ENCODE measurements around the gene ACSM6.
"Not testable (repeated sequence)": the region's sequence is repeated elsewhere in the genome, so short reads cannot be mapped to it uniquely, and the experiment has no call there.

Gene ACSM6

DNA sequence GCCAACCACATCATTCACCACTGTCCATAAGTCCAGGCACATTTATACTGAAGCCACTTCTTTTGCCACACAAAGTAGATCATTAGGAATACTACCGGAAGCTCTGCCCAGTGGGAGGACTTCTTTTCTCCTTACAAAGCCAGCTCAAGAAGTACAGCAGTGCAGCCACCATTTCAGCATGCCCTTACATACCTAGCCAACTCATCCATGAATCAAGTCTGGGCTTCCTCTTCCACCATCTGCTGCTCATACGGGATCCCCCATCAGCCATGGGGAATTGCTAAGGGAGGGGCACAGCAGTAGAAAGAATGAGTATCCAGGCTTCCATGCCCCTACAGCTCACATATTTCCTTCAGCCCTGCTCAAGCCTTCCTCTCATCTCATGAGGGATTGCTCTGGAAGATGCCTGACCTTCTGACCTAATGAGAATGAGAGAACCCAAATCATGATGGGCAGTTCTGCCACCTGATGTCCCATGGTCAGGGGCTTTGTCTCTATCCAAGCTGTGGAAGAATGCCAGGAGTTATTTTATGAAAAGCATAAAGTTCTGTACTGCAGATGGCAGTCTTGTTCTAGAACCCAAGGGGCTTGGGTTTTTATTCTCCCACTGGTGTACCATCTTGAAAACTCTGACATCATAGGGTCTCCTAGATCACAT is 39.5 kb downstream of the ACSM6 start:
- Histone ChIP-seq H3K9me3 (ENCODE audit: control insufficient read depth, low read length) (no peaks in the 10 kb centered on the region), H3K36me3 (ENCODE audit: control insufficient read depth, insufficient read depth, low read length) (no peaks in the 10 kb centered on the region), H3K4me3 (ENCODE audit: insufficient read depth, low read depth, low read length) (no peak overlapping the region), H3K4me1 (ENCODE audit: control insufficient read depth, insufficient read depth, low read length) (peaks cover 5% of the 10 kb centered on the region), H3K27me3 (ENCODE audit: control insufficient read depth, insufficient read depth, low read length, poor library complexity, severe bottlenecking) (no peaks in the 10 kb centered on the region), H3K27ac (ENCODE audit: insufficient read depth, low read depth, low read length, poor library complexity, severe bottlenecking) (no peak overlapping the region)
- 94 to 98% methylated on average over 2 of the region's 2 CpGs for WGBS, 2 experiments

- 64 to 70% methylated on average over 5 of the region's 5 CpGs for WGBS, 2 experiments
- Histone ChIP-seq H3K9me3 (ENCODE audit: control insufficient read depth, low read length) (no peaks in the 10 kb centered on the region), H3K36me3 (ENCODE audit: control insufficient read depth, insufficient read depth, low read length) (no peaks in the 10 kb centered on the region), H3K27ac (ENCODE audit: insufficient read depth, low read depth, low read length, poor library complexity, severe bottlenecking) (no peak overlapping the region), H3K4me1 (ENCODE audit: control insufficient read depth, insufficient read depth, low read length) (no peaks in the 10 kb centered on the region), H3K27me3 (ENCODE audit: control insufficient read depth, insufficient read depth, low read length, poor library complexity, severe bottlenecking) (no peaks in the 10 kb centered on the region), H3K4me3 (ENCODE audit: insufficient read depth, low read depth, low read length) (no peak overlapping the region)
Observed at GRCh38 chr10:95234951-95235350, 40.9 kb downstream of the ACSM6 start.

DNA sequence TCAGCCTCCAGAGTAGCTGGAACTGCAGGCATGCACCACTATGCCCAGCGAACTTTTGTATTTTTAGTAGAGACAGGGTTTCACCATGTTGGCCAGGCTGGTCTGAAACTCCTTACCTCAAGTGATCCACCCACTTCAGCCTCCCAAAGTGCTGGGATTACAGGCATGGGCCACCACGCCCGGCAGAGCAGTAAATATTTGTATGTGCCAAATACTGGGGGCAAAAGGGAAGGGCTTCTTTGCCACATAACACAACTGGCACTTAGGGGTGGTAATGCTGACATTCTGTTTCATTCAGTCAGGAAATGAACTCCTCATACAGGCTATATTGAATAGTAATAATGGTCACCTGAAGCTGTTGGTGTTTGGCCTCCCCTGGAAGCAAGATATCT is 41.6 kb downstream of the ACSM6 start:
- no peaks in the 10 kb centered on the region for H3K4me1 ChIP-seq (ENCODE audit: control insufficient read depth, insufficient read depth, low read length)
- WGBS, 2 experiments, result 89 to 93% methylated on average over 3 of the region's 3 CpGs
- H3K27ac ChIP-seq (ENCODE audit: insufficient read depth, low read depth, low read length, poor library complexity, severe bottlenecking), result no peak overlapping the region
- no peak overlapping the region for H3K4me3 ChIP-seq (ENCODE audit: insufficient read depth, low read depth, low read length)
- H3K9me3 ChIP-seq (ENCODE audit: control insufficient read depth, low read length), result no peaks in the 10 kb centered on the region
- H3K36me3 ChIP-seq (ENCODE audit: control insufficient read depth, insufficient read depth, low read length), result no peaks in the 10 kb centered on the region
- H3K27me3 ChIP-seq (ENCODE audit: control insufficient read depth, insufficient read depth, low read length, poor library complexity, severe bottlenecking), result no peaks in the 10 kb centered on the region

GRCh38 chr10:95236068-95236903 is 42.2 kb downstream of the ACSM6 start:
- no peaks in the 10 kb centered on the region for H3K27me3 ChIP-seq (ENCODE audit: control insufficient read depth, insufficient read depth, low read length, poor library complexity, severe bottlenecking)
- H3K36me3 ChIP-seq (ENCODE audit: control insufficient read depth, insufficient read depth, low read length), result no peaks in the 10 kb centered on the region
- WGBS, 2 experiments, result 95 to 97% methylated on average over 6 of the region's 6 CpGs
- no peaks in the 10 kb centered on the region for H3K9me3 ChIP-seq (ENCODE audit: control insufficient read depth, low read length)
- H3K27ac ChIP-seq (ENCODE audit: insufficient read depth, low read depth, low read length, poor library complexity, severe bottlenecking), result no peak overlapping the region
- no peak overlapping the region for H3K4me3 ChIP-seq (ENCODE audit: insufficient read depth, low read depth, low read length)
- H3K4me1 ChIP-seq (ENCODE audit: control insufficient read depth, insufficient read depth, low read length), result no peaks in the 10 kb centered on the region

GRCh38 chr10:95237376-95238170 is 43.5 kb downstream of the ACSM6 start:
- H3K36me3 ChIP-seq (ENCODE audit: control insufficient read depth, insufficient read depth, low read length), result no peaks in the 10 kb centered on the region
- WGBS, 2 experiments, result 83 to 84% methylated on average over 12 of the region's 12 CpGs

DNA sequence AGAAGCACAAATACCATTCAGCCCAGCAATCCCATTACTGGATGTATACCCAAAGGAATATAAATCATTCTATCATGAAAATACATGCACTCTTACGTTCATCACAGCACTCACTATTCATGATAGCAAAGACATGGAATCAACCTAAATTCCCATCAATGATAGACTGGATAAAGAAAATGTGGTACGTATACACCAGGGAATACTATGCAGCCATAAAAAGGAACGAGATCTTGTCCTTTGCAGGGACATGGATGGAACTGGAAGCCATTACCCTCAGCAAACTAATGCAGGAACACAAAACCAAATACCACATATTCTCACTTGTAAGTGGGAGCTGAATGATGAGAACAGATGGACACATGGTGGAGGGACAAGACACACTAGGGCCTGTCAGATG is 46.1 kb downstream of the ACSM6 start:
- not testable (repeated sequence) for H3K36me3 ChIP-seq (ENCODE audit: control insufficient read depth, insufficient read depth, low read length); H3K27ac ChIP-seq (ENCODE audit: insufficient read depth, low read depth, low read length, poor library complexity, severe bottlenecking); H3K27me3 ChIP-seq (ENCODE audit: control insufficient read depth, insufficient read depth, low read length, poor library complexity, severe bottlenecking); H3K4me3 ChIP-seq (ENCODE audit: insufficient read depth, low read depth, low read length); H3K9me3 ChIP-seq (ENCODE audit: control insufficient read depth, low read length); H3K4me1 ChIP-seq (ENCODE audit: control insufficient read depth, insufficient read depth, low read length)
- 93 to 100% methylated on average over 3 of the region's 3 CpGs for WGBS, 2 experiments

More at GRCh38 chr10:95237376-95238170, 43.5 kb downstream of the ACSM6 start:
- no peaks in the 10 kb centered on the region for H3K9me3 ChIP-seq (ENCODE audit: control insufficient read depth, low read length)
- no peak overlapping the region for H3K4me3 ChIP-seq (ENCODE audit: insufficient read depth, low read depth, low read length)
- no peaks in the 10 kb centered on the region for H3K27me3 ChIP-seq (ENCODE audit: control insufficient read depth, insufficient read depth, low read length, poor library complexity, severe bottlenecking)
- H3K27ac ChIP-seq (ENCODE audit: insufficient read depth, low read depth, low read length, poor library complexity, severe bottlenecking), result no peak overlapping the region
- no peaks in the 10 kb centered on the region for H3K4me1 ChIP-seq (ENCODE audit: control insufficient read depth, insufficient read depth, low read length)

DNA sequence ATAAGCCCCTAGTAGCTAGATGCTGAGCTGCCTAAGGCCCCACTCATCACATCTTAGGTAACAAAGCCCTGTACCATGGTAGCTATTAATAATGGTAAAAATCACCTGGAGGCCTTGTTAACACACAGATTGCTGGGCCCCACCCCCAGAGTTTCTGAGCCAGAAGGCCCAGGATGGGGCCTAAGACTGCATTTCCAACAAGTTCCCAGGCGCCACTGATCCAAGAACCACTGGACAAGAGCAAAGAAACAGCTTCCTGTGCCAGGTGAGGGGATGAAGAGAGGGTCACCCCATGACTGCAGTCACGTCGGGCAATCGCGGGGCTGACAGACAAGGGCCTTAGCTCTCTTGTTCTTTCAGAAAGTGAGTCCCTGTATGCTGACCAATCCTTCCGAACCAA is 46.8 kb downstream of the ACSM6 start:
- Histone ChIP-seq H3K4me3 (ENCODE audit: insufficient read depth, low read depth, low read length) (no peak overlapping the region), H3K27ac (ENCODE audit: insufficient read depth, low read depth, low read length, poor library complexity, severe bottlenecking) (no peak overlapping the region), H3K36me3 (ENCODE audit: control insufficient read depth, insufficient read depth, low read length) (no peaks in the 10 kb centered on the region), H3K4me1 (ENCODE audit: control insufficient read depth, insufficient read depth, low read length) (no peaks in the 10 kb centered on the region), H3K9me3 (ENCODE audit: control insufficient read depth, low read length) (no peaks in the 10 kb centered on the region), H3K27me3 (ENCODE audit: control insufficient read depth, insufficient read depth, low read length, poor library complexity, severe bottlenecking) (no peaks in the 10 kb centered on the region)
- WGBS, 2 experiments, result 86 to 91% methylated on average over 5 to 6 of the region's 6 CpGs

GRCh38 chr10:95241533-95241932 is 47.5 kb downstream of the ACSM6 start:
- 81 to 84% methylated on average over 3 to 4 of the region's 4 CpGs for WGBS, 2 experiments

DNA sequence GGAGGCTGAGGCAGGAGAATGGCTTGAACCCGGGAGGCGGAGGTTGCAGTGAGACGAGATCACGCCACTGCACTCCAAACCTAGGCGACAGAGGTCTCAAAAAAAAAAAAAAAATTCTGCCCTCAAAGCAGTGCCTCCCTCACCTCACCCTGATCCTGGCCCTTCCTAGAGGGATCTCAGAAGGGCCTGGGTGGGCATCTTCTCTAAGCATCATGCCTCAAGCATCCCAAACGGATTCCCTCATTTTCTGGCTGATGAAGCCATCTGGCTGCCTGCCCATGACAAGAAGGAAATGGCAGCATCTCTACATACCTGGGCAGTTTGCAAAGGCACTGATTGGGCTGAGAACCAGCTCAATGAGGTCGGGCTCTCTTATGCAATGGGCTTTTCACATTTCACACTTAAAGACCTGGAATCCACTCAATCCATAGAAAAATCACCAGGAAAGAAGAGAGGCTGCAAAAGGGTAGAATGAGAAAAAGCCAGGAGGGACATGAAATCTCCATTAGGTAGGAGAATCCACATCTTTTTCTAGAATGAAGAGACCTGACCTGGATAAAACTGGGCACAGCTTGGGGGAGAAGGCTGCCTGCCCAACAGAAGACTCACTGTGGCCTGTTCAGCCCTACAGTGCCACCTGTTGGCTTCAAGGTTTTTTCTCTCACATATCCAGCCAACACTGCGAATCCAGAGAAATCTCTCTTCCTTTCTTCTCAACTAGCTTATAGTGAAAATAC is 48.7 kb downstream of the ACSM6 start:
- Histone ChIP-seq H3K27ac (ENCODE audit: insufficient read depth, low read depth, low read length, poor library complexity, severe bottlenecking) (no peak overlapping the region), H3K4me1 (ENCODE audit: control insufficient read depth, insufficient read depth, low read length) (no peaks in the 10 kb centered on the region), H3K9me3 (ENCODE audit: control insufficient read depth, low read length) (no peaks in the 10 kb centered on the region), H3K36me3 (ENCODE audit: control insufficient read depth, insufficient read depth, low read length) (no peaks in the 10 kb centered on the region), H3K27me3 (ENCODE audit: control insufficient read depth, insufficient read depth, low read length, poor library complexity, severe bottlenecking) (no peaks in the 10 kb centered on the region), H3K4me3 (ENCODE audit: insufficient read depth, low read depth, low read length) (no peak overlapping the region)
- 71 to 79% methylated on average over 8 of the region's 8 CpGs for WGBS, 2 experiments

More at GRCh38 chr10:95241533-95241932, 47.5 kb downstream of the ACSM6 start:
- Histone ChIP-seq H3K4me1 (ENCODE audit: control insufficient read depth, insufficient read depth, low read length) (no peaks in the 10 kb centered on the region), H3K36me3 (ENCODE audit: control insufficient read depth, insufficient read depth, low read length) (no peaks in the 10 kb centered on the region), H3K27me3 (ENCODE audit: control insufficient read depth, insufficient read depth, low read length, poor library complexity, severe bottlenecking) (no peaks in the 10 kb centered on the region), H3K4me3 (ENCODE audit: insufficient read depth, low read depth, low read length) (no peak overlapping the region), H3K9me3 (ENCODE audit: control insufficient read depth, low read length) (no peaks in the 10 kb centered on the region), H3K27ac (ENCODE audit: insufficient read depth, low read depth, low read length, poor library complexity, severe bottlenecking) (no peak overlapping the region)
